H1 (cell line): ENCODE results near the gene NR1I3. TPM values are rescaled to one million over a fixed set of nuclear protein-coding genes. Genes with fewer than 3 reads are reported as not detected.

Source experiments
- CTCF ChIA-PET: fragments of 300-600 bp; sonication (Branson Sonifier 250); formaldehyde crosslinking; loops from one replicate; lab custom pipeline; 2021; ENCODE audit not compliant: partially characterized antibody; lab: Charles Lee
- POLR2A ChIA-PET: fragments of 300-600 bp; sonication (Branson Sonifier 250); formaldehyde crosslinking; loops from one replicate; lab custom pipeline; 2021; ENCODE audit warnings: inconsistent platforms; ENCODE audit not compliant: partially characterized antibody; lab: Charles Lee
- DNase-seq, 2 experiments: peaks; one replicate each; pipeline versions ENCODE4 v3.0.0 to v3.0.0-alpha.2; 2010 to 2022; ENCODE audit warnings: low spot score in 2 of 2, low read depth in 1 of 2, mixed read lengths in 1 of 2
- FAIRE-seq: peaks from 2 replicates; lab custom pipeline; 2011; peaks lifted over from hg19 to GRCh38; lab: Jason Lieb, UNC
- H2AFZ ChIP-seq: 2 replicates; pipeline ENCODE4 v1.8.1; 2012; ENCODE audit warnings: low read length, inconsistent platforms
- H2AK5ac ChIP-seq: 2 replicates; pipeline ENCODE4 v1.6.1; 2013; ENCODE audit warnings: low read depth, low read length
- H2BK120ac ChIP-seq: replicated peaks from 2 replicates; pipeline ENCODE3; 2013; ENCODE audit warnings: low read depth, low read length, inconsistent platforms
- H2BK12ac ChIP-seq: 2 replicates; pipeline ENCODE4 v1.6.1; 2013; ENCODE audit warnings: low read depth, low read length
- H2BK15ac ChIP-seq: 2 replicates; pipeline ENCODE4 v1.6.1; 2013; ENCODE audit warnings: low read length
- H2BK20ac ChIP-seq: 2 replicates; pipeline ENCODE4 v1.6.1; 2013; ENCODE audit warnings: low read length
- H2BK5ac ChIP-seq: 2 replicates; pipeline ENCODE4 v1.6.1; 2013; ENCODE audit warnings: low read depth, low read length
- H3K14ac ChIP-seq: 2 replicates; pipeline ENCODE4 v1.6.1; 2013; ENCODE audit warnings: inconsistent platforms; ENCODE audit not compliant: insufficient read length
- H3K18ac ChIP-seq: 2 replicates; pipeline ENCODE4 v1.6.1; 2013; ENCODE audit warnings: low read length; ENCODE audit errors: extremely low read depth
- H3K23ac ChIP-seq: 2 replicates; pipeline ENCODE4 v1.6.1; 2013; ENCODE audit warnings: inconsistent platforms; ENCODE audit not compliant: insufficient read length
- H3K23me2 ChIP-seq: 2 replicates; pipeline ENCODE4 v1.6.1; 2013; ENCODE audit warnings: low read depth, low read length
- H3K27ac ChIP-seq: 2 replicates; pipeline ENCODE4 v1.6.1; 2011; ENCODE audit warnings: low read depth, low read length, inconsistent platforms
- H3K27me3 ChIP-seq, 4 experiments: replicated peaks in 1 of 4; 1 replicate in 1 of 4; 2 replicates in 3 of 4; pipeline versions ENCODE4 v1.6.1 to v1.8.1; 2011 to 2013; ENCODE audit warnings: low read length in 3 of 4, mild to moderate bottlenecking in 3 of 4, inconsistent platforms in 2 of 4, mixed read lengths in 2 of 4, moderate library complexity in 1 of 4; ENCODE audit not compliant: control insufficient read depth in 3 of 4, insufficient read depth in 3 of 4; ENCODE audit errors: extremely low read depth in 1 of 4
- H3K36me3 ChIP-seq, 4 experiments: 2 replicates each; pipeline versions ENCODE4 v1.6.1 to v1.8.1; 2011 to 2013; ENCODE audit warnings: mild to moderate bottlenecking in 4 of 4, low read length in 3 of 4, moderate library complexity in 2 of 4, control low read depth in 1 of 4, inconsistent platforms in 1 of 4; ENCODE audit not compliant: insufficient read depth in 4 of 4, control insufficient read depth in 2 of 4
- H3K4ac ChIP-seq: replicated peaks from 2 replicates; pipeline ENCODE3; 2013; ENCODE audit warnings: low read length, low read depth, mixed read lengths, inconsistent platforms; ENCODE audit not compliant: insufficient read length
- H3K4me1 ChIP-seq, 4 experiments: replicated peaks in 1 of 4; 1 replicate in 1 of 4; 2 replicates in 3 of 4; pipeline versions ENCODE4 v1.6.1 to v1.8.1; 2011 to 2013; ENCODE audit warnings: low read length in 3 of 4, inconsistent platforms in 2 of 4, mixed read lengths in 1 of 4; ENCODE audit not compliant: insufficient read depth in 4 of 4, control insufficient read depth in 3 of 4
- H3K4me2 ChIP-seq, 2 experiments: 2 replicates each; pipeline versions ENCODE4 v1.6.1 to v1.8.1; 2011 to 2013; ENCODE audit warnings: low read depth in 2 of 2, low read length in 2 of 2, control low read depth in 1 of 2, inconsistent platforms in 1 of 2, mild to moderate bottlenecking in 1 of 2; ENCODE audit not compliant: insufficient read depth in 1 of 2
- H3K4me3 ChIP-seq, 4 experiments: fragments of 200-600, 300-600 bp in 1 of 4; sonication (generic), shearing (Covaris generic), sonication (Bioruptor Twin) in 1 of 4; 2 replicates each; pipeline versions ENCODE4 v1.5.1 to v1.8.1; 2011 to 2016; ENCODE audit warnings: low read length in 4 of 4, low read depth in 3 of 4, control low read depth in 2 of 4, inconsistent platforms in 2 of 4, mild to moderate bottlenecking in 2 of 4, mixed read lengths in 1 of 4, moderate library complexity in 1 of 4; ENCODE audit not compliant: insufficient read depth in 2 of 4; ENCODE audit errors: extremely low read depth in 1 of 4
- H3K56ac ChIP-seq: replicated peaks from 2 replicates; pipeline ENCODE3; 2013; ENCODE audit warnings: low read depth, mild to moderate bottlenecking, mixed read lengths, low read length, inconsistent platforms; ENCODE audit not compliant: insufficient read length
- H3K79me1 ChIP-seq: 2 replicates; pipeline ENCODE4 v1.6.1; 2013; ENCODE audit warnings: low read depth, low read length, control low read depth
- H3K79me2 ChIP-seq, 2 experiments: 2 replicates each; pipeline versions ENCODE4 v1.6.1 to v1.8.1; 2012 to 2013; ENCODE audit warnings: low read length in 2 of 2, mild to moderate bottlenecking in 2 of 2, inconsistent platforms in 1 of 2; ENCODE audit not compliant: insufficient read depth in 2 of 2, control insufficient read depth in 1 of 2
- H3K9ac ChIP-seq, 4 experiments: replicated peaks in 1 of 4; 1 replicate in 1 of 4; 2 replicates in 3 of 4; pipeline versions ENCODE4 v1.6.1 to v1.8.1; 2011 to 2013; ENCODE audit warnings: low read depth in 3 of 4, low read length in 3 of 4, control low read depth in 2 of 4, mild to moderate bottlenecking in 2 of 4, moderate library complexity in 2 of 4, inconsistent platforms in 1 of 4; ENCODE audit errors: extremely low read depth in 1 of 4
- H3K9me3 ChIP-seq, 2 experiments: 2 replicates each; pipeline versions ENCODE4 v1.6.1 to v1.8.1; 2012 to 2013; ENCODE audit warnings: mild to moderate bottlenecking in 2 of 2, moderate library complexity in 2 of 2, control low read depth in 1 of 2, inconsistent platforms in 1 of 2, low read depth in 1 of 2, low read length in 1 of 2, mixed read lengths in 1 of 2; ENCODE audit not compliant: insufficient read depth in 2 of 2
- H4K20me1 ChIP-seq, 2 experiments: replicated peaks in 1 of 2; 2 replicates each; pipeline versions ENCODE3 to v1.8.1; 2011 to 2013; ENCODE audit warnings: inconsistent platforms in 2 of 2, low read length in 2 of 2, mild to moderate bottlenecking in 1 of 2; ENCODE audit not compliant: insufficient read depth in 2 of 2, control insufficient read depth in 1 of 2
- H4K5ac ChIP-seq: 2 replicates; pipeline ENCODE4 v1.6.1; 2013; ENCODE audit warnings: low read length, low read depth, mixed read lengths, inconsistent platforms; ENCODE audit not compliant: insufficient read length
- H4K8ac ChIP-seq: 2 replicates; pipeline ENCODE4 v1.8.0; 2013; ENCODE audit warnings: mild to moderate bottlenecking, moderate library complexity, low read length, inconsistent platforms; ENCODE audit not compliant: insufficient read depth; ENCODE audit errors: extremely low read depth
- H4K91ac ChIP-seq: replicated peaks from 2 replicates; pipeline ENCODE3; 2013; ENCODE audit warnings: low read length, mixed read lengths, inconsistent platforms; ENCODE audit not compliant: insufficient read length
- ASH2L ChIP-seq: fragments of 200-600, 300-600 bp; sonication (generic); IDR thresholded peaks from one replicate; pipeline ENCODE4 v1.7.1; 2017; ENCODE audit warnings: low read length
- CHD1 ChIP-seq: IDR thresholded peaks from 2 replicates; pipeline ENCODE4 v1.6.1; 2012; ENCODE audit warnings: low read depth, low read length, improper control_type of control experiment
- CHD2 ChIP-seq: IDR thresholded peaks from 2 replicates; pipeline ENCODE4 v1.6.1; 2012; ENCODE audit warnings: low read length, improper control_type of control experiment
- HDAC2 ChIP-seq, 2 experiments: fragments of 300-600 bp in 1 of 2; sonication (generic) in 1 of 2; IDR thresholded peaks; 2 replicates each; pipeline ENCODE4 v1.6.1; 2011 to 2012; ENCODE audit warnings: low read depth in 2 of 2, low read length in 2 of 2, mild to moderate bottlenecking in 2 of 2, moderate library complexity in 2 of 2, borderline replicate concordance in 1 of 2, inconsistent platforms in 1 of 2
- KDM4A ChIP-seq: IDR thresholded peaks from one replicate; pipeline ENCODE4 v1.7.1; 2012; ENCODE audit warnings: low read depth, mild to moderate bottlenecking, moderate library complexity, low read length, inconsistent platforms; ENCODE audit not compliant: severe bottlenecking
- RXRA ChIP-seq: IDR thresholded peaks from 2 replicates; pipeline ENCODE4 v1.6.1; 2011; ENCODE audit warnings: low read depth, mild to moderate bottlenecking, low read length, moderate library complexity; ENCODE audit not compliant: insufficient read depth
- SP4 ChIP-seq: IDR thresholded peaks from 2 replicates; pipeline ENCODE4 v1.6.1; 2012; ENCODE audit warnings: low read length, inconsistent platforms
- SUZ12 ChIP-seq: fragments of 200-600 bp; sonication (generic); IDR thresholded peaks from 2 replicates; pipeline ENCODE4 v1.6.1; 2012; ENCODE audit warnings: mild to moderate bottlenecking, inconsistent platforms, low read length, moderate library complexity, mixed read lengths
- WGBS, 2 experiments: shearing (Covaris generic) in 1 of 2; methylation state at CpG; one replicate each; pipeline versions ENCODE4 v1.1.6 to v1.1.7; 2013 to 2015; ENCODE audit warnings: low lambda C conversion rate in 2 of 2, mixed read lengths in 2 of 2, inconsistent platforms in 1 of 2, low coverage in 1 of 2, missing lambda C conversion rate in 1 of 2; ENCODE audit not compliant: insufficient replicate concordance in 2 of 2, insufficient coverage in 1 of 2, insufficient read length in 1 of 2; ENCODE audit errors: extremely low coverage in 1 of 2, missing lambda C conversion rate in 1 of 2; 5-methylcytosine and 5-hydroxymethylcytosine counted together
- polyA plus RNA-seq, 7 experiments: library from polyadenylated mRNA; depleted of rRNA in 3 of 7; stranded (reverse) in 5 of 7; unstranded in 2 of 7; fragments of >200 nt in 5 of 7; fragments of 200-250 nt in 2 of 7; gene quantifications; 1 replicate in 5 of 7; 2 replicates in 1 of 7; 4 replicates in 1 of 7; pipeline versions ENCODE4 v1.2.1 to v1.2.3, GENCODE V29; 2011 to 2013; ENCODE audit warnings: missing spikeins in 2 of 7, mixed read lengths in 2 of 7
- total RNA-seq: library from RNA; stranded (reverse); fragmentation: NEBNext Ultra II Directional; extraction: Animal tissue kit (Norgen Biotek cat#: 25700); gene quantifications from 2 replicates; pipeline ENCODE4 v1.2.1, GENCODE V29; 2021

NR1I3 gene
- total and polyA plus RNA-seq, 2 of the 8 experiments (the other 6 are each of a cell fraction or from before 2014, with no cell fraction given), result not detected

- Histone ChIP-seq H2AFZ (no peak overlapping the region), H3K4me3 (no peak overlapping the region), H4K91ac (no peak overlapping the region), H3K4me2 (no peak overlapping the region), H2BK15ac (no peak overlapping the region), H4K5ac (no peak overlapping the region), H4K8ac (no peak overlapping the region), H4K20me1 (no peaks in the 10 kb centered on the region), H3K14ac (no peak overlapping the region), H2BK5ac (no peak overlapping the region), H3K79me2 (no peaks in the 10 kb centered on the region), H3K36me3 (peaks cover 4 to 12% (median 7%) of the 10 kb centered on the region in 4 experiments; a peak in 4 of 8 replicates), H2AK5ac (no peak overlapping the region), H3K79me1 (no peaks in the 10 kb centered on the region), H3K23ac (no peak overlapping the region), H3K9ac (no peak overlapping the region), H2BK12ac (no peak overlapping the region), H2BK20ac (no peak overlapping the region), H3K4me1 (no peaks in the 10 kb centered on the region; a peak in 2 of 7 replicates), H3K56ac (no peak overlapping the region), H3K18ac (no peak overlapping the region), H3K4ac (no peak overlapping the region), H3K27me3 (no peaks in the 10 kb centered on the region; a peak in 1 of 7 replicates), H3K27ac (no peak overlapping the region), H3K9me3 (no peaks in the 10 kb centered on the region), H3K23me2 (no peaks in the 10 kb centered on the region; the same call in 1 of the 2 replicates), H2BK120ac (no peak overlapping the region)
- no peak for FAIRE-seq
- CTCF ChIA-PET, result interaction anchor here (0.6 to 6.1 kb wide), 3 partner anchors 10 to 1085 kb away, joined by 3 to 67 read pairs (median 4); partner anchors contain the start of gene NDUFS2
- POLR2A ChIA-PET, result interaction anchor here (0.7 kb wide), 1 partner anchor 12 kb away, joined by 3 read pairs; no protein-coding TSS in a partner anchor
- 91% methylated on average over 6 of the region's 6 CpGs; no CpG with 5 or more reads in 1 of the 2 experiments for WGBS, 2 experiments
- no peak for DNase-seq
- TF ChIP-seq ASH2L (no peak), SUZ12 (no peak), SP4 (no peak), CHD1 (no peak), HDAC2 (IDR thresholded peaks at IDR 0.05; ENCODE audit: borderline replicate concordance in 1 of 2, low read depth in 2 of 2, low read length in 2 of 2) (no peak), CHD2 (no peak), RXRA (no peak), KDM4A (no peak)
Observed at GRCh38 chr1:161188381-161188780, 49.6 kb downstream of the NR1I3 start.
